IPS-15b (cell line): ENCODE data around the gene SDHAF2.
"Not testable (repeated sequence)": the region's sequence is repeated elsewhere in the genome, so short reads cannot be mapped to it uniquely, and the experiment has no call there.

Experiments
- H3K27me3 ChIP-seq: one replicate; pipeline ENCODE4 v1.6.1; 2013; ENCODE audit warnings: low read length; ENCODE audit not compliant: control insufficient read depth, insufficient read depth
- H3K36me3 ChIP-seq: one replicate; pipeline ENCODE4 v1.6.1; 2013; ENCODE audit warnings: low read length; ENCODE audit not compliant: control insufficient read depth, insufficient read depth
- H3K4me1 ChIP-seq: one replicate; pipeline ENCODE4 v1.6.1; 2013; ENCODE audit warnings: mild to moderate bottlenecking, low read length; ENCODE audit not compliant: control insufficient read depth, insufficient read depth
- H3K4me3 ChIP-seq: one replicate; pipeline ENCODE4 v1.5.1; 2013; ENCODE audit warnings: low read depth, low read length
- H3K9ac ChIP-seq: one replicate; pipeline ENCODE4 v1.6.1; 2013; ENCODE audit warnings: low read depth, mild to moderate bottlenecking, low read length
- H3K9me3 ChIP-seq: one replicate; pipeline ENCODE4 v1.6.1; 2013; ENCODE audit warnings: mild to moderate bottlenecking, low read length; ENCODE audit not compliant: control insufficient read depth, insufficient read depth

Gene SDHAF2

GRCh38 chr11:61429691-61430582 is at the start of gene SDHAF2, which contains the start of gene CPSF7:
Gene SDHAF2, plus strand, starts transcription at chr11:61430124. Its CDS starts 23 bp downstream, at chr11:61430147.
Gene CPSF7, minus strand, starts transcription at chr11:61429975. Its CDS starts 740 bp downstream, at chr11:61429235.
- Histone ChIP-seq H3K4me1 (no peaks in the 10 kb centered on the region), H3K4me3 (peak within 1 kb of the TSS; percentile 100), H3K36me3 (peaks cover 6% of the 10 kb centered on the region), H3K27me3 (no peaks in the 10 kb centered on the region), H3K9me3 (no peaks in the 10 kb centered on the region), H3K9ac (peak within 1 kb of the TSS; percentile 97)

- Histone ChIP-seq H3K9me3 (no peaks in the 10 kb centered on the region), H3K4me3 (no peak overlapping the region), H3K27me3 (no peaks in the 10 kb centered on the region), H3K36me3 (no peaks in the 10 kb centered on the region), H3K9ac (no peak overlapping the region), H3K4me1 (no peaks in the 10 kb centered on the region)
Observed at GRCh38 chr11:61380884-61381283, 49.0 kb upstream of the SDHAF2 start.

DNA sequence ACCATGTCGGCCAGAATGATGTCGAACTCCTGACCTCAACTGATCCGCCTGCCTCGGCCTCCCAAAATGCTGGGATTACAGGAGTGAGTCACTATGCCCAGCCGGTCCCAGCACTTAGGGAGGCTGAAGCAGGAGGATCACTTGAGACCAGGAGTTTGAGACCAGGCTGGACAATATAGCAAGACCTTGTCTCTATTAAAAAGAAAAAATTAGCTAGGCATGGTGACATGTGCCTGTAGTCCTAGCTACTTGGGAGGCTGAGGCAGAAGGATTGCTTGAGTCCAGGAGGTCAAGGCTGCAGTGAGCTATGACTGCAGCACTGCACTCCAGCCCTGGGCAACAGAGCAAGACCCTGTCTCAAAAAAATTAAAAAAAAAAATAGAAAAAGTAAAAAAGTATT is 46.1 kb upstream of the SDHAF2 start:
- H3K9me3 ChIP-seq, H3K4me3 ChIP-seq, H3K4me1 ChIP-seq, H3K9ac ChIP-seq, H3K27me3 ChIP-seq, H3K36me3 ChIP-seq: not testable (repeated sequence)

DNA sequence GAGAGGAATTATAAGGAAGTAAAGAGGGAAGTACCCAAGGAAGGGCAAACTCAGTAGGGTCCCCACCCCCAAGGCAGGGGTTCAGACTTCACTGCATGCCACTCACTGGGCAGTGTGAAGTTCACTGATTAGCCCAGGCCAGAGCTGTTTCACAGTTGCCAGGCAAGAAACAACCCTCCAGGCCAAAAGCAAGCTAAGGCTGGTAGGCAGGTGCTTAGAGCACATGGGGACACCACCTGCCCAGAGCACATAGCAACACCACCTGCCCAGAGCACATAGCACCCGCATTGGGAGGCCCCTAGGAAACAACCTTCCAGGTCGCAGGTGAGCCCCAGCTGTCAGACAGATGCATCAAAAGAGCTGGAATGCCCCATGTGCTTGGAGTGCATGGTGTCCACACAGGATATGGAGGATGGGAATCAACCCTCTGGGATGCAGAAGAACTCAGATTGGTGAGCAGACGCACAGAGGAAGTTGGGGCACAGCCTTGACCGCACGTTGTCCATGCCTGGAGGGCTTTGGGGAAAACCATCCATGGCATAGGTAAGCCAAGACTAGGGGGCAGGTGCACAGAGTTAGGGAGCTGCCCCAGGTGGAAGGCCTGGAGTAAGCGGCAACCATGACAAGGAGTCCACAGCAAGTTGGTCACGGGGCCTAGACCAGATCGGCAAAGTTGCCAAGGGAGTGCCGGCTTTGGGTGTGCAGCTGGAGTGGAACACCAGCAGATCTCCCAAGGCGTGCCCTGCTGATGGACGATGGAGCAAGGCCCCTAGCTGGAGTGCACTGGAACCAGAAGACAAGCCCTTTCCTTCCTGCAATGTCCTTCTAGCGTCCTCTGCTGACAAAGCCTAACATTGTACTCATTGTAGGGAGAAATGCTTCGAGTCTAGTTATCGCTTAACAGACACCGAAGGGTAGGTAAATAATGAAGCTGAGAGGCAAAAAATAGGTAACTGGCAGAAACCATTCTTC is 45.4 kb upstream of the SDHAF2 start:
- Histone ChIP-seq H3K36me3 (no peaks in the 10 kb centered on the region), H3K27me3 (peaks cover 2% of the 10 kb centered on the region), H3K9ac (no peak overlapping the region), H3K4me3 (no peak overlapping the region), H3K4me1 (no peaks in the 10 kb centered on the region), H3K9me3 (no peaks in the 10 kb centered on the region)

DNA sequence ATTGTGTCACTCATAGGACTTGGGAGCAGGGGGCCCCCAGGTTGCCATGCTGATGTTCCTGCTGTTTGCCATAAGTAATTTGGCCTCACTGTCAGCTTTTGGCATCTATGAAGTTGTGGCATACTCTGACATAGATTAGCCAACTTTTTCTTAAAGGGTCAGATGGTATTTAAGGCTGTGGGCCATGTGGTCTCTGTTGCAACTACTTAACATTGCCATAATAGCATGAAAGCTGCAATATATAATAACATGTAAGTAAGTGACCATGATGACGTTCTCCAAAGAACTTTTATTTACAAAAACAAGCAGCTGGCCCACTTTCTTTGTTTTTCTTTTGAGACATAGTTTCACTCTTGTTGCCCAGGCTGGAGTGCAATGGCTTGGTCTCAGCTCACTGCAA is 39.8 kb upstream of the SDHAF2 start:
- H3K4me1 ChIP-seq, result no peaks in the 10 kb centered on the region

DNA sequence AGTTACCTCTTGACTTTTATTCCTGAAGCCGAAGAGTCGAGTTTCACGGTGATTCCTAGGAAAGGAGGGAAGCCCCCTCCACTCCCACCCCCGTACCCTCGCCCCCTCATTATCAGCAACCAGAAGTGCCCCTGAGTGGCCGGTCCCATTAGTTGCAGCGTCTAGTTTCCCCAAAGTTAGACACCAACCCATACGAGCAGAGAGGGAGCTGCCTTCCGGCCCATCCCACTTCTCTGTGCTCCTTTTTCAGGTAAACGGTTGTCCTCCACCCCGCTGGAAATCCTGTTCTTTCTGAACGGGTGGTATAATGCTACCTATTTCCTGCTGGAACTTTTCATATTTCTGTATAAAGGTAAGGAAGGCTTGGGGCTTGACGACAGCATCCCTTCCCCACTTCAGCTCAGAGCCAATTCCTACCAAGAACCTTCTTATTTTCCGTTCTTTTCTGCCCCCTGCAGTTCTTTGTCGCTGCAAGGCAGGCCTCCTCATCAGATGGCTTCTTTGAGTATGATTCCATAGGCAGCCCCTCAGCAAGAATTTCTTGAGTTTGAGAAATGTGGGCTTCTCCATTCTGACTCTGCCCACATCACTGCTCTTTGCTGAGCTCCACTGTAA is 36.8 kb upstream of the SDHAF2 start:
- Histone ChIP-seq H3K36me3 (peaks cover 8% of the 10 kb centered on the region), H3K9me3 (no peaks in the 10 kb centered on the region), H3K27me3 (peaks cover 2% of the 10 kb centered on the region), H3K4me3 (peak overlapping the region; percentile 96), H3K9ac (peak overlapping the region; percentile 92), H3K4me1 (no peaks in the 10 kb centered on the region)

More for the DNA sequence above, 39.8 kb upstream of the SDHAF2 start:
- Histone ChIP-seq H3K4me3 (no peak overlapping the region), H3K9ac (no peak overlapping the region), H3K27me3 (peaks cover 2% of the 10 kb centered on the region), H3K36me3 (peaks cover 2% of the 10 kb centered on the region), H3K9me3 (no peaks in the 10 kb centered on the region)

GRCh38 chr11:61401173-61401572 is 28.8 kb upstream of the SDHAF2 start:
- Histone ChIP-seq H3K4me3 (no peak overlapping the region), H3K9ac (no peak overlapping the region), H3K4me1 (no peaks in the 10 kb centered on the region), H3K9me3 (no peaks in the 10 kb centered on the region), H3K36me3 (peaks cover 18% of the 10 kb centered on the region), H3K27me3 (no peaks in the 10 kb centered on the region)

DNA sequence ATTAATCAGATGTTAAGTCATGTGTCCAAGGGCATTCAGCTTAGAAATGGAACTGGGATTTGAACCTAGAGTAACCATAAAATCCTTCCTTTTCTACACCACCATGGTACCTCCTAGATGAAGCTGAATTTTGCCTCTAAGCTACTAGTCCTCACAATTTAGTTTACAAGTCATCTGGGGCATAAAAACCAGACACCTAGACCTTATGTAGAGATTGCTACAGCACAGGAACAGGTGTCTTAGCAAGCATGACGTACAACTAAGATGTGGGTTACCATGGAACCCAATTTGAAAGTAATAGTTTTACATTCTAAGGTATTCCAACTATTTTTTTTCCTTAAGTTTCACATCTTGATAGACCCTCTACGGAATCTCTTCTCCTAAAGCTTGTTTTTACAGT is 28.4 kb upstream of the SDHAF2 start:
- Histone ChIP-seq H3K9me3 (no peaks in the 10 kb centered on the region), H3K4me1 (no peaks in the 10 kb centered on the region), H3K36me3 (peaks cover 18% of the 10 kb centered on the region), H3K4me3 (no peak overlapping the region), H3K27me3 (no peaks in the 10 kb centered on the region), H3K9ac (no peak overlapping the region)

DNA sequence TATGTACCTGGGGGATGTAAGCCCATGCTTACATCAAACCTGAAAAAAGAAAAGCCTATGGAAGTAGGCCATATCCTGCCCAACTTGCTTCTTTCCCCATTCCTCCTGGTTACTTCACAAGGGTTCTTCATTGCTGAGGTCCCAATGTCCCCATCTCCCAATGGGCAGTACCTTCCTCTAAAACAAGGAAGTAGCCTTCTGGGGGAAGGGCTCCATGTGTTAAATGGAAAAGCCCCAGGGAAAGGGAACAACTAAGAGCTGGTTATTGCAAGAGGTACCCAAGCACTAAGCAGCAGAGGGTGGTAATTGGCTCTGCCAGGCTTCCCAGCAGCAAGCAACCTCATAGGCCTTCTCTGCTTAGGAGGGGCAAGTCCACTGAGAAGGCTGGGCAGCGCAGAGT is 26.3 kb upstream of the SDHAF2 start:
- H3K4me3 ChIP-seq, result no peak overlapping the region
- no peaks in the 10 kb centered on the region for H3K9me3 ChIP-seq
- no peak overlapping the region for H3K9ac ChIP-seq
- H3K4me1 ChIP-seq, result no peaks in the 10 kb centered on the region
- peaks cover 18% of the 10 kb centered on the region for H3K36me3 ChIP-seq
- no peaks in the 10 kb centered on the region for H3K27me3 ChIP-seq

GRCh38 chr11:61404103-61404502 is 25.8 kb upstream of the SDHAF2 start:
- Histone ChIP-seq H3K9me3 (no peaks in the 10 kb centered on the region), H3K36me3 (peaks cover 18% of the 10 kb centered on the region), H3K9ac (no peak overlapping the region), H3K27me3 (no peaks in the 10 kb centered on the region), H3K4me1 (no peaks in the 10 kb centered on the region), H3K4me3 (no peak overlapping the region)

GRCh38 chr11:61404641-61405040 is 25.3 kb upstream of the SDHAF2 start:
- no peaks in the 10 kb centered on the region for H3K9me3 ChIP-seq
- no peaks in the 10 kb centered on the region for H3K4me1 ChIP-seq
- H3K4me3 ChIP-seq, result no peak overlapping the region
- no peaks in the 10 kb centered on the region for H3K27me3 ChIP-seq
- H3K36me3 ChIP-seq, result peaks cover 18% of the 10 kb centered on the region
- H3K9ac ChIP-seq, result no peak overlapping the region
